ENCODE results near the gene DYNC1I1. TPM values are rescaled to one million over a fixed set of nuclear protein-coding genes. Genes with fewer than 3 reads are reported as not detected.

Gene DYNC1I1
- total RNA-seq, 3 donors from 2014 or later (not counting 1 experiment from before 2014, with no cell fraction given): not detected

- peaks cover 7% of the 10 kb centered on the region for H3K36me3 ChIP-seq (ENCODE audit: control insufficient read depth, insufficient read depth, low read length)
- H3K36me3 Mint-ChIP-seq: peaks cover 5% of the 10 kb centered on the region
- H3K27me3 Mint-ChIP-seq (ENCODE audit: low read depth in 2 of 2): peaks cover 5 to 16% of the 10 kb centered on the region in 2 donors
- no peaks in the 10 kb centered on the region for H3K4me1 ChIP-seq (ENCODE audit: control insufficient read depth, insufficient read depth, low read length)
- no peaks in the 10 kb centered on the region for H3K9me3 ChIP-seq (ENCODE audit: control insufficient read depth, insufficient read depth, low read length)
- no peak overlapping the region for H3K27ac ChIP-seq (ENCODE audit: low read length)
- TF ChIP-seq CTCF (IDR thresholded peaks at IDR 0.05): no peak
- no peak overlapping the region for H3K27ac Mint-ChIP-seq
- DNase-seq: no peak
- no peak overlapping the region for H3K4me3 ChIP-seq (ENCODE audit: low read length)
- no peaks in the 10 kb centered on the region for H3K27me3 ChIP-seq (ENCODE audit: control insufficient read depth, insufficient read depth, low read length)
- ATAC-seq: no peak
- H3K4me3 Mint-ChIP-seq: no peak overlapping the region
- H3K4me1 Mint-ChIP-seq: peaks cover 0 to 13% of the 10 kb centered on the region in 2 donors
- H3K9me3 Mint-ChIP-seq: no peaks in the 10 kb centered on the region
- intact Hi-C loops (cut with micrococcal nuclease): no loop called here
- WGBS (ENCODE audit: insufficient coverage): 89% methylated on average over 7 of the region's 7 CpGs
Measured at GRCh38 chr7:96116173-96116572, 343.8 kb downstream of the DYNC1I1 start.

- Mint-ChIP-seq H3K4me3 (no peak overlapping the region), H3K36me3 (peaks cover 9% of the 10 kb centered on the region), H3K27ac (peak overlapping the region in 1 of 2 donors; percentile 37), H3K4me1 (peaks cover 0 to 17% of the 10 kb centered on the region in 2 donors), H3K9me3 (no peaks in the 10 kb centered on the region), H3K27me3 (ENCODE audit: low read depth in 2 of 2) (no peaks in the 10 kb centered on the region)
- Histone ChIP-seq H3K9me3 (ENCODE audit: control insufficient read depth, insufficient read depth, low read length) (no peaks in the 10 kb centered on the region), H3K4me1 (ENCODE audit: control insufficient read depth, insufficient read depth, low read length) (no peaks in the 10 kb centered on the region), H3K4me3 (ENCODE audit: low read length) (no peak overlapping the region), H3K27me3 (ENCODE audit: control insufficient read depth, insufficient read depth, low read length) (no peaks in the 10 kb centered on the region), H3K36me3 (ENCODE audit: control insufficient read depth, insufficient read depth, low read length) (peaks cover 8% of the 10 kb centered on the region), H3K27ac (ENCODE audit: low read length) (no peak overlapping the region)
- intact Hi-C loops (cut with micrococcal nuclease): no loop called here
- ATAC-seq (peak in 2 of 3 donors; percentile 59 to 80), DNase-seq (no peak)
- WGBS (ENCODE audit: insufficient coverage): 70% methylated on average over 13 of the region's 13 CpGs
- TF ChIP-seq CTCF (IDR thresholded peaks at IDR 0.05): no peak
Measured at GRCh38 chr7:96118449-96119001, 346.2 kb downstream of the DYNC1I1 start.

- intact Hi-C loops (cut with micrococcal nuclease): no loop called here
Measured at GRCh38 chr7:96120445-96121225, 348.3 kb downstream of the DYNC1I1 start.

More at GRCh38 chr7:96120445-96121225, 348.3 kb downstream of the DYNC1I1 start:
- ATAC-seq (no peak), DNase-seq (no peak)
- H3K27ac ChIP-seq (ENCODE audit: low read length): no peak overlapping the region
- no peaks in the 10 kb centered on the region for H3K9me3 Mint-ChIP-seq
- H3K4me1 ChIP-seq (ENCODE audit: control insufficient read depth, insufficient read depth, low read length): no peaks in the 10 kb centered on the region
- H3K27ac Mint-ChIP-seq: no peak overlapping the region
- peaks cover 8% of the 10 kb centered on the region for H3K36me3 ChIP-seq (ENCODE audit: control insufficient read depth, insufficient read depth, low read length)
- no peak for TF ChIP-seq CTCF (IDR thresholded peaks at IDR 0.05)
- WGBS (ENCODE audit: insufficient coverage): 100% methylated on average over 2 of the region's 2 CpGs
- H3K4me1 Mint-ChIP-seq: peaks cover 0 to 17% of the 10 kb centered on the region in 2 donors
- no peak overlapping the region for H3K4me3 Mint-ChIP-seq
- H3K27me3 Mint-ChIP-seq (ENCODE audit: low read depth in 2 of 2): no peaks in the 10 kb centered on the region
- H3K4me3 ChIP-seq (ENCODE audit: low read length): no peak overlapping the region
- H3K36me3 Mint-ChIP-seq: peaks cover 9% of the 10 kb centered on the region
- H3K9me3 ChIP-seq (ENCODE audit: control insufficient read depth, insufficient read depth, low read length): no peaks in the 10 kb centered on the region
- H3K27me3 ChIP-seq (ENCODE audit: control insufficient read depth, insufficient read depth, low read length): no peaks in the 10 kb centered on the region

Measured in natural killer cell (primary cell).